Retinal pigment epithelial cell (primary cell): Measurements from ENCODE around the gene ZKSCAN3.

Experiments
- DNase-seq: peaks from one replicate; pipeline ENCODE4 v3.0.0-alpha.2; 2010; ENCODE audit warnings: low read depth
- H3K4me3 ChIP-seq: 2 replicates; pipeline ENCODE4 v1.5.1; 2011; ENCODE audit warnings: mild to moderate bottlenecking, low read length, control low read depth, moderate library complexity
- TF ChIP-seq, protein P1 (sequence below): conservative IDR thresholded peaks from 2 replicates; pipeline ENCODE4 v1.5.1; 2011; ENCODE audit warnings: low read depth, low read length, control low read depth, inconsistent platforms

ZKSCAN3 gene

DNA sequence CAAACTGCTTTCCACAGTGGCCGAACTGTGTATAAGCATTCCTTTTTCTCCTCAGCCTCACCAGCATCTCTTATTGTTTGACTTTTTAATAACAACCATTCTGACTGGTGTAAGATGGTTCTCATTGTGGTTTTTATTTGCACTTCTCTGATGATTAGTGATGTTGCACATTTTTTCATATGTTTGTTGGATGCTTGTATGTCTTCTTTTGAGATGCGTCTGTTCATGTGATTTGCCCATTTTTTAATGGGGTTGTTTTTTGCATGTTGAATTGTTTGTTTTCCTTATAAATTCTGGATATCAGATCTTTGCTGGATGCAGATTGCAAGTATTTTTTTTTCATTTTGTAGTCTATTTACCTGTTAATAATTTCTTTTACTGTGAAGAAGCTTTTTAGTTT, 61.0 kb downstream of the ZKSCAN3 start:
- no peak for DNase-seq
- TF ChIP-seq, protein P1, sequence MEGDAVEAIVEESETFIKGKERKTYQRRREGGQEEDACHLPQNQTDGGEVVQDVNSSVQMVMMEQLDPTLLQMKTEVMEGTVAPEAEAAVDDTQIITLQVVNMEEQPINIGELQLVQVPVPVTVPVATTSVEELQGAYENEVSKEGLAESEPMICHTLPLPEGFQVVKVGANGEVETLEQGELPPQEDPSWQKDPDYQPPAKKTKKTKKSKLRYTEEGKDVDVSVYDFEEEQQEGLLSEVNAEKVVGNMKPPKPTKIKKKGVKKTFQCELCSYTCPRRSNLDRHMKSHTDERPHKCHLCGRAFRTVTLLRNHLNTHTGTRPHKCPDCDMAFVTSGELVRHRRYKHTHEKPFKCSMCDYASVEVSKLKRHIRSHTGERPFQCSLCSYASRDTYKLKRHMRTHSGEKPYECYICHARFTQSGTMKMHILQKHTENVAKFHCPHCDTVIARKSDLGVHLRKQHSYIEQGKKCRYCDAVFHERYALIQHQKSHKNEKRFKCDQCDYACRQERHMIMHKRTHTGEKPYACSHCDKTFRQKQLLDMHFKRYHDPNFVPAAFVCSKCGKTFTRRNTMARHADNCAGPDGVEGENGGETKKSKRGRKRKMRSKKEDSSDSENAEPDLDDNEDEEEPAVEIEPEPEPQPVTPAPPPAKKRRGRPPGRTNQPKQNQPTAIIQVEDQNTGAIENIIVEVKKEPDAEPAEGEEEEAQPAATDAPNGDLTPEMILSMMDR = no peak
- H3K4me3 ChIP-seq = no peak overlapping the region

DNA sequence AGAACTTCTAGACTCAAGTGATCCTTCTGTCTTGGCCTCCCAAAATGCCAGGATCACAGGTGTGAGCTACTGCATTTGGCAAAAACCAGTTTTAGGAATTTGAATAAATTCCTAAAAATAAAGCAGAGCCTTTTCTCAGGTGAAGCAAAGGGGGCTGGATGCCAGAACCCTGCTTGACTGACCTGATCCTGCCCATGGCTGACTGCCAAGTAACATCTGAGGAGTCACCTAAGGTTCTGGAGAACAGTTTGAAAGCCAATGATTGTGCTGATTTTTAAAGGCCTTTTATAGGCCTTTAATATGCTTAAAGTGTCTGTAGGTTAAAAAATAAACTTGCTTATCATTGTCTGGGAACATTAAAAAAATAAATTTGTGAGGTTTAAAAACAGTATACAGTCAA, 63.9 kb downstream of the ZKSCAN3 start:
- no peak for DNase-seq
- TF ChIP-seq, protein P1 = no peak
- H3K4me3 ChIP-seq = no peak overlapping the region
